Omental fat pad (tissue), 4 donors: ENCODE data around the gene TENT4A. TPM values are rescaled to one million over a fixed set of nuclear protein-coding genes. Genes with fewer than 3 reads are reported as not detected.
"Not testable (repeated sequence)": the region's sequence is repeated elsewhere in the genome, so short reads cannot be mapped to it uniquely, and the experiment has no call there.

Experiments used
- ATAC-seq: fragments of 150-250 bp; one replicate; pipeline ENCODE4 v1.9.1; 2016; ENCODE audit warnings: mild to moderate bottlenecking, moderate library complexity; ENCODE audit not compliant: low FRiP score
- DNase-seq: peaks from one replicate; pipeline ENCODE4 v3.0.0-alpha.2; 2019; ENCODE audit warnings: low spot score
- CTCF ChIP-seq, 3 donors: fragments of 450-650 bp; IDR thresholded peaks; one replicate each; pipeline ENCODE4 v1.5.1; 2016 to 2017; ENCODE audit warnings: antibody characterized with exemption in 3 of 3, mild to moderate bottlenecking in 3 of 3, moderate library complexity in 2 of 3
- total RNA-seq, 4 donors: library from RNA; depleted of rRNA; stranded (reverse); fragments of >200 nt; gene quantifications; one replicate each; pipeline ENCODE4 v1.1.0, GENCODE V29; 2016

TENT4A gene
- total RNA-seq, 4 donors from 2014 or later, result 25.1 to 40.1 (median 31.1) TPM

GRCh38 chr5:6772886-6773285 is 59.7 kb downstream of the TENT4A start:
- no peak for TF ChIP-seq CTCF (IDR thresholded peaks at IDR 0.05)
- ATAC-seq (no peak), DNase-seq (no peak)

GRCh38 chr5:6773342-6774035 is 60.3 kb downstream of the TENT4A start:
- no peak for DNase-seq
- no peak for TF ChIP-seq CTCF (IDR thresholded peaks at IDR 0.05)
- no peak for ATAC-seq

GRCh38 chr5:6774207-6774606 is 61.0 kb downstream of the TENT4A start:
- not testable (repeated sequence) for DNase-seq

GRCh38 chr5:6774721-6775204 is 61.5 kb downstream of the TENT4A start:
- DNase-seq (no peak), ATAC-seq (no peak)
- TF ChIP-seq CTCF (IDR thresholded peaks at IDR 0.05), result no peak

More at GRCh38 chr5:6774207-6774606, 61.0 kb downstream of the TENT4A start:
- not testable (repeated sequence) for ATAC-seq

GRCh38 chr5:6775571-6775970 is 62.3 kb downstream of the TENT4A start:
- no peak for ATAC-seq
- no peak for DNase-seq
- TF ChIP-seq CTCF (IDR thresholded peaks at IDR 0.05), result no peak

GRCh38 chr5:6780802-6781391 is 67.7 kb downstream of the TENT4A start:
- DNase-seq, result no peak
- no peak for TF ChIP-seq CTCF (IDR thresholded peaks at IDR 0.05)
- no peak for ATAC-seq

- ATAC-seq, result no peak
- no peak for TF ChIP-seq CTCF (IDR thresholded peaks at IDR 0.05)
- DNase-seq, result no peak
Observed at GRCh38 chr5:6781716-6782115, 68.5 kb downstream of the TENT4A start.
